Upper lobe of left lung (tissue), 4 donors: ENCODE data around the gene HMGXB3.

Experiments used
- CTCF ChIP-seq, 6 experiments: fragments of 450-650 bp in 4 of 6; fragments of 200-600 bp in 2 of 6; sonication (generic) in 2 of 6; IDR thresholded peaks; one replicate each; pipeline ENCODE4 v1.5.1; 2016 to 2019; ENCODE audit warnings: antibody characterized with exemption in 6 of 6
- EP300 ChIP-seq, 4 donors: sonication (generic); formaldehyde crosslinking; IDR thresholded peaks; one replicate each; pipeline ENCODE4 v1.5.1; 2017; ENCODE audit warnings: antibody characterized with exemption in 4 of 4, control low read depth in 2 of 4
- POLR2A ChIP-seq, 4 donors: fragments of 450-650 bp; IDR thresholded peaks; one replicate each; pipeline ENCODE4 v1.5.1; 2016 to 2017; ENCODE audit warnings: antibody characterized with exemption in 4 of 4, mild to moderate bottlenecking in 2 of 4
- POLR2AphosphoS5 ChIP-seq, 2 donors: sonication (generic); formaldehyde crosslinking; IDR thresholded peaks; one replicate each; pipeline ENCODE4 v1.5.1; 2017; ENCODE audit warnings: antibody characterized with exemption in 2 of 2

DNA sequence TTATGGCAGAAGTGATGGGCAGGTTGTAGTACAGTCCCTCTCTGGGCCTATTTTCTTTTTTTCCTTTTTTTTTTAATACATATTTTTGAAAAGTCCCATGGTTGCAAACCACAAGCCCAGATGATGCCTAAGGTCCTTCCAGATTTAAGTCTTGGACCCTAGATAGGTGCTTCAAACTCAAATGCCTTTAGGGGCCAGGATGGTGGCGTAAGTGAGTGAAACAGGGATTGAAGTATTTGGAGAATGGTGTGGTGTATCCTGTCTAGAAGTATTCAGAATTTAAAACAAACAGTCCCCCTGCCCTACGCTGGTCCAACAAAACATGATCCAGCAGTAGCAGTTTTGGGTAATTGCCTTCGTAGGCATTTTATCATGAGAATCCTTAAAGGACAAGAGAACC lies 2.3 kb upstream of the HMGXB3 start:
- no peak for TF ChIP-seq EP300 (IDR thresholded peaks at IDR 0.05)
- TF ChIP-seq CTCF (IDR thresholded peaks at IDR 0.05) = no peak
- no peak for TF ChIP-seq POLR2A (IDR thresholded peaks at IDR 0.05)
- TF ChIP-seq POLR2AphosphoS5 (IDR thresholded peaks at IDR 0.05) = no peak
